Measurements from ENCODE around the gene FBXO38.
A peak's percentile ranks its signal among the peaks of the same experiment; 100 is the strongest.

Gene FBXO38

DNA sequence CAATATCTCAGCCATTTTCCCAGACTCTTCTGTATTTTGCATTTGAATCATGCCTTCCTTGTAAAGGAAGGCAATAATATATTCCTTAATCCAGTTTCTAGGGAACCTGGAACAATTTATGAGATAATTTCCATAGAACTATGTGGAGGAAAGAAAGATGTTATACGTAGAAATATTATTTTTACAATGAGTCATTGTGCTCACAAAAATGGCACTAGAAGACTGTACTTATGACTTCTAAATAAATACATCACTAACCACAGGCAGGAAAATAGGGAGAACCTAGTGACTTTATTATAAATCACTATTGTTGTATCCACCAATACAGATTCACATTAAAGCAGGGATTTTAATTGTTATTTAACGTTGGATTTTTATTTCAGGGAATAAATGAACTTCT, 87.6 kb downstream of the FBXO38 start:
- Mint-ChIP-seq H3K9me3 (no peaks in the 10 kb centered on the region), H3K4me3 (no peak overlapping the region), H3K27ac (no peak overlapping the region), H3K4me1 (peaks cover 5% of the 10 kb centered on the region), H3K36me3 (ENCODE audit: low read depth) (no peaks in the 10 kb centered on the region), H3K27me3 (ENCODE audit: low read depth) (no peaks in the 10 kb centered on the region)
- TF ChIP-seq, protein P1, sequence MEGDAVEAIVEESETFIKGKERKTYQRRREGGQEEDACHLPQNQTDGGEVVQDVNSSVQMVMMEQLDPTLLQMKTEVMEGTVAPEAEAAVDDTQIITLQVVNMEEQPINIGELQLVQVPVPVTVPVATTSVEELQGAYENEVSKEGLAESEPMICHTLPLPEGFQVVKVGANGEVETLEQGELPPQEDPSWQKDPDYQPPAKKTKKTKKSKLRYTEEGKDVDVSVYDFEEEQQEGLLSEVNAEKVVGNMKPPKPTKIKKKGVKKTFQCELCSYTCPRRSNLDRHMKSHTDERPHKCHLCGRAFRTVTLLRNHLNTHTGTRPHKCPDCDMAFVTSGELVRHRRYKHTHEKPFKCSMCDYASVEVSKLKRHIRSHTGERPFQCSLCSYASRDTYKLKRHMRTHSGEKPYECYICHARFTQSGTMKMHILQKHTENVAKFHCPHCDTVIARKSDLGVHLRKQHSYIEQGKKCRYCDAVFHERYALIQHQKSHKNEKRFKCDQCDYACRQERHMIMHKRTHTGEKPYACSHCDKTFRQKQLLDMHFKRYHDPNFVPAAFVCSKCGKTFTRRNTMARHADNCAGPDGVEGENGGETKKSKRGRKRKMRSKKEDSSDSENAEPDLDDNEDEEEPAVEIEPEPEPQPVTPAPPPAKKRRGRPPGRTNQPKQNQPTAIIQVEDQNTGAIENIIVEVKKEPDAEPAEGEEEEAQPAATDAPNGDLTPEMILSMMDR (IDR thresholded peaks at IDR 0.05; ENCODE audit: unreplicated experiment in 3 of 3), result no peak

GRCh38 chr5:148474025-148474511, 90.3 kb downstream of the FBXO38 start:
- H3K27ac Mint-ChIP-seq, result no peak overlapping the region
- H3K9me3 Mint-ChIP-seq, result no peaks in the 10 kb centered on the region
- no peaks in the 10 kb centered on the region for H3K36me3 Mint-ChIP-seq (ENCODE audit: low read depth)
- no peak overlapping the region for H3K4me3 Mint-ChIP-seq
- peaks cover 4% of the 10 kb centered on the region for H3K27me3 Mint-ChIP-seq (ENCODE audit: low read depth)
- H3K4me1 Mint-ChIP-seq, result peaks cover 5% of the 10 kb centered on the region
- TF ChIP-seq, protein P1 (IDR thresholded peaks at IDR 0.05; ENCODE audit: unreplicated experiment in 3 of 3), result no peak

- no peaks in the 10 kb centered on the region for H3K36me3 Mint-ChIP-seq (ENCODE audit: low read depth)
- H3K4me1 Mint-ChIP-seq, result peaks cover 5% of the 10 kb centered on the region
- no peak overlapping the region for H3K4me3 Mint-ChIP-seq
- TF ChIP-seq, protein P1 (IDR thresholded peaks at IDR 0.05; ENCODE audit: unreplicated experiment in 3 of 3), result no peak
- no peaks in the 10 kb centered on the region for H3K9me3 Mint-ChIP-seq
- peaks cover 4% of the 10 kb centered on the region for H3K27me3 Mint-ChIP-seq (ENCODE audit: low read depth)
- no peak overlapping the region for H3K27ac Mint-ChIP-seq
Measured at GRCh38 chr5:148476302-148476701, 92.5 kb downstream of the FBXO38 start.

GRCh38 chr5:148477429-148477828, 93.7 kb downstream of the FBXO38 start:
- no peaks in the 10 kb centered on the region for H3K36me3 Mint-ChIP-seq (ENCODE audit: low read depth)
- H3K27ac Mint-ChIP-seq, result no peak overlapping the region
- no peaks in the 10 kb centered on the region for H3K9me3 Mint-ChIP-seq
- H3K4me1 Mint-ChIP-seq, result peaks cover 5% of the 10 kb centered on the region
- H3K4me3 Mint-ChIP-seq, result no peak overlapping the region
- peaks cover 4% of the 10 kb centered on the region for H3K27me3 Mint-ChIP-seq (ENCODE audit: low read depth)
- TF ChIP-seq, protein P1 (IDR thresholded peaks at IDR 0.05; ENCODE audit: unreplicated experiment in 3 of 3), result no peak

- Mint-ChIP-seq H3K4me1 (no peaks in the 10 kb centered on the region), H3K4me3 (no peak overlapping the region), H3K36me3 (ENCODE audit: low read depth) (no peaks in the 10 kb centered on the region), H3K9me3 (no peaks in the 10 kb centered on the region), H3K27me3 (ENCODE audit: low read depth) (peaks cover 14% of the 10 kb centered on the region), H3K27ac (no peak overlapping the region)
- TF ChIP-seq, protein P1 (IDR thresholded peaks at IDR 0.05; ENCODE audit: unreplicated experiment in 3 of 3), result no peak
Measured at GRCh38 chr5:148482196-148482595, 98.4 kb downstream of the FBXO38 start.

- Mint-ChIP-seq H3K9me3 (no peaks in the 10 kb centered on the region), H3K4me1 (no peaks in the 10 kb centered on the region), H3K27me3 (ENCODE audit: low read depth) (peaks cover 14% of the 10 kb centered on the region), H3K4me3 (no peak overlapping the region), H3K36me3 (ENCODE audit: low read depth) (no peaks in the 10 kb centered on the region), H3K27ac (no peak overlapping the region)
- TF ChIP-seq, protein P1 (IDR thresholded peaks at IDR 0.05; ENCODE audit: unreplicated experiment in 3 of 3), result peak; percentile 29 to 46 (median 41)
Measured at GRCh38 chr5:148482697-148483462, 99.1 kb downstream of the FBXO38 start.
